T-helper 22 cell (primary cell): ENCODE results near the gene HMGB4.

Experiments used
- DNase-seq: peaks from one replicate; pipeline ENCODE4 v3.0.0-alpha.2; 2020; ENCODE audit warnings: low read depth

HMGB4 gene

GRCh38 chr1:33848205-33848937, 15.5 kb upstream of the HMGB4 start:
- no peak for DNase-seq

- no peak for DNase-seq
Observed at GRCh38 chr1:33849211-33849610, 14.7 kb upstream of the HMGB4 start.

- DNase-seq, result no peak
Observed at GRCh38 chr1:33850481-33850880, 13.4 kb upstream of the HMGB4 start.

GRCh38 chr1:33852711-33853110, 11.2 kb upstream of the HMGB4 start:
- no peak for DNase-seq

GRCh38 chr1:33853431-33853830, 10.4 kb upstream of the HMGB4 start:
- no peak for DNase-seq

GRCh38 chr1:33854091-33854490, 9.8 kb upstream of the HMGB4 start:
- DNase-seq, result no peak

GRCh38 chr1:33860671-33861070, 3.2 kb upstream of the HMGB4 start:
- no peak for DNase-seq

- no peak for DNase-seq
Observed at GRCh38 chr1:33864460-33865389, 846 bp downstream of the HMGB4 start.

DNA sequence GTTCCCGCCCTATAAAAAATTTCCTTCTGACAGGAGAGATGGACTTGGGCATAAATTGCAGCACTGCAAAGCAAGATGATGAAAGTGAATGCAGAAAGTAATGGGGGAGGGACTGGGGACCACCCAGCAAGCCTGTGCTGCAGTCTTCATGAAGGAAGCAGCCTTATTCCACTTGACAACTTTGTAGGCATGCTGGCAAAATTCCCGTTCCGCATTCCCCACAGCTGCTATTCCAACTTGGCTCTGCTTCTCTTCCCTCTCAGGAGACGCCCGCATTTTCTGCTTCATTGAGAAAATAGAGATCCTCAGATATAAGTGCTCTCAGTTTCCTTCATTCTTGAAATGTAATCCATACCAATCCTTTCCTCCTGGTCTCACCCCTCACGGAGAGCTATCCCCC, 2.4 kb downstream of the HMGB4 start:
- DNase-seq, result no peak

- DNase-seq, result no peak
Observed at GRCh38 chr1:33867684-33868083, 3.8 kb downstream of the HMGB4 start.

DNA sequence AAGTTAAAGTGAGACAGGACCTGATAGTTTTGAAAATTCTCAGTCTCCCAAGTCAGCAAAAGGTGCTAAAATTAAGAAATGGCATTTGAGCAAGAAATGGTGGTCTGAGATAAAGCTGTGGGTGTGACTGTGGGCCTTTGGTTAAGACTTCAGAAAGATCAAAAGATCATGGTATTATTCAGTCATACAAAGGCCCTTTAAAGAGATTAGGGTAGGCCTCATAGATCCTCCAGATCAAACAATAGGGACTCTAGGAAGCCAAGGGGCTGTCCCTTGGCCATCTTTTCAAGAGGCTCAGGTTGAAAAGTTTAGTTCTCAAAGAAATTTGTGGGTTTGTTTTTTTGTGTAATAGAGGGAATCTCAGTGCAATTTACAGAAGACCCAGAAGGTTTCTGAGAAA, 8.4 kb downstream of the HMGB4 start:
- no peak for DNase-seq

DNA sequence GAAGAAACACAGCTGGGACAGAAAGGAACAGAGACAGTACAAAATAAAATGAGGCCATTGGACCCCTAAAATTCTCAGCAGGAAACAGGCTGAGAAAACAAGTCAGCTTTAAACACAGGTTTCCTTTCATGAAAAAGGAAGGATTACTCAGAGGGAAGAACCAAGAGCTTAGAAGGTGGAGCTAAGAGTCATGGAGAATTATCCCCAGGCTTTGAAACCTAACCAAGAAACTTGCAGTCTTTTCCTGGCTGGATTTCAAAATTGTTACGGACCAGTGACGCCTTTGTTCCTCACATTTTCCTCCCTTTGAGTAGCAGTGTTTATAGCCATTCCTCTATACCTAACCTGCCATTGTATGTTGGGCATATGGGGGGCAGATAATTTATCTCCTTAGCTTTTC, 8.8 kb downstream of the HMGB4 start:
- DNase-seq, result no peak

GRCh38 chr1:33874636-33875035, 10.8 kb downstream of the HMGB4 start:
- DNase-seq, result no peak

DNA sequence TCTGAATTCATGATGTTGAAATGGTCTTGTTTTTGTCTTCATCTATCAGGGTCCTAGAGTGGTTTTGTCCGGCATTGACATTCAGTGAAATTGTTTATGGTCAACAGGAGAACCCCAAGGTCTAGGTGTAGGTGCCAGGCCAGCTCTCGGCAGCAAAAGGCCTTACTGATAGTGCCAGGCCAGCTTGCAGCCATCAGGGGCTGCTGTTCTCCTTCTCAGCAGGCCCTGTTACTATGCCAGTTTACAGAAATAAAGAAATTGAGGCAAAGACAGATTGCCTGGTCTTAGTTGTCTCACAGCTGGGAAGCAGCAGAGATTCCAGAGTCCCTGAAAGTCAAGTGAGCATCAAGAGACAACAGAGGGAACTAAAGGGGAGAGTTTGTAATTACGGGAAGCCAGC, 12.0 kb downstream of the HMGB4 start:
- no peak for DNase-seq

GRCh38 chr1:33876970-33877650, 13.2 kb downstream of the HMGB4 start:
- no peak for DNase-seq

- DNase-seq, result no peak
Observed at GRCh38 chr1:33878392-33878791, 14.5 kb downstream of the HMGB4 start.

- DNase-seq, result no peak
Observed at GRCh38 chr1:33880305-33880704, 16.4 kb downstream of the HMGB4 start.

DNA sequence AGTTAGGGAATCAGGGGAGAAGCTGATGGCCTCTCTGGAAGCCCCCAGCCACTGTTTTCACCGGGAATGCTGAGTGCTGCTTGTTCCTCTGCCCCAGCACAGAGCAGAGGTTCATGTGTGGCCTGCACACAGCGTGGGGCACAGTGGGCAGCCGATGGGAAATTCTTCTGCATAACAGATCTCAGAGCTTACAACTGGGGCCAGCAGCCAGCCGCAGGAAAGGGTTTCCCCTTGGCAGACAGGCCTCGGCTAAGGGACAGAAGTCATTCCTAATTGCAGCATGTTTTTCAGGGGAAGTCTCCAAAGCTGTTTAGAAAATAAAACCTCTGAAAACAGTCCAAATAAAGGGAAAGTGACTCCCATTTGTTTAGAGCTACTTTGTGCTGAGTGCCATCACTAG, 22.6 kb downstream of the HMGB4 start:
- no peak for DNase-seq

- no peak for DNase-seq
Observed at GRCh38 chr1:33893147-33893830, 29.4 kb downstream of the HMGB4 start.

DNA sequence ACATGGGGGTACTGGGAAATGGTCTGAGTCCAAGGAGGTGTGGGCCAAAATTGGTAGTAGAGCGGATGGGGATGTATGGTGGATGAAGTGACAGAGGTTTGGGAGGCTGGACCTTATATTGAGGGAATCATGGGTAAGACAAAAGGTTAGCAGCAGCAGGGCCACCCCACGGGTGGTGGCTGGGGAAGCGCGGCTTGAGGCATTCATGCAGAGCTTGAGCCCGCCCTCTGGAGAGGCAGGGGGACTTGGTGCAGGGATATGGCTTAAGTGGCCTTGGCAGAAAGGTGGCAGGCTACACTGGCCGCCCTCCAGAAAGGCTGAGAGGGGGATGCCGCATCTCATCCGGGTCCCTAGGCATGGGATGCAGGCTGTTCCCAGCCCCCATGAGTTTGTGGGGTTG, 31.5 kb downstream of the HMGB4 start:
- no peak for DNase-seq

- DNase-seq, result no peak
Observed at GRCh38 chr1:33895976-33896375, 32.1 kb downstream of the HMGB4 start.

DNA sequence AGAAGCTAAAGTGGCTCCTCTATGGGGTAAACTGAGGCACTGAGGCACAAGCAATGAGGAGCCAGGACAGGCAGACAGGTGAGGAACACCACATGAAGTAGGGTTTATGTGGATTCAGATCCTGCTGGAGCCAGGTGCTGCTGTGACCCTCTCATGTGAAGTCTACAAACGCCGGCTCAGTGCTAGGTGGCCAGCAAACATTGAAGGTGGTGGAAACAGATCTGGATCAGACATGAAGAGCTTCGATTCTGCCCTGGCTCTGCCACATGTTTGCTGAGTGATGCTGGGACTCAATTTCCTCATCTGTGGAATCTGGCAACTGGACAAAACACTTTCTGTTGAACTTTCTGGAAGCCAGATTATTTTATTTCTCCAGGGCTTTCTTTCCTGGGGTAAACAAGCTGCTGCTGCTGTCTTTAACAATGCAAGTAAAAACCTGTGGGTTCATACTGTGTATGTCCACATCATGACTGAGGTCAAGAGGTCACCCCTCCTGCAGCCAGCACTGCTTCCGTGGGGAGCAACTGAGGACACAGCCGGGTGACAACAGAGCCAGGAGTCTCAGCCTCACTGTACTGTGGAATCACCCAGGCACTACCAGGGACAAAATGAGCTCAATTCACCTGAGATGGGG, 33.3 kb downstream of the HMGB4 start:
- DNase-seq, result no peak
